ENCODE results near the gene IPO5.

The IPO5 gene

GRCh38 chr13:97953376-97953970 lies at the start of gene IPO5:
IPO5 (plus strand) TSS chr13:97953675; CDS start chr13:97976697, 23,022 bp downstream.
- in situ Hi-C loops (cut with MboI; ENCODE audit: low sequenced_read_pairs) = no loop called here
- no peak within 1 kb of the TSS for H3K4me3 ChIP-seq

GRCh38 chr13:97904059-97904458 lies 49.4 kb upstream of the IPO5 start:
- H3K4me1 ChIP-seq = no peaks in the 10 kb centered on the region
- no peak overlapping the region for H3K4me3 ChIP-seq
- no peaks in the 10 kb centered on the region for H3K9me3 ChIP-seq
- no peak for DNase-seq (ENCODE audit: low spot score in 2 of 2)
- no peaks in the 10 kb centered on the region for H3K36me3 ChIP-seq (replicated peaks)
- peaks cover 7% of the 10 kb centered on the region for H3K27me3 ChIP-seq (ENCODE audit: low read depth)
- in situ Hi-C loops (cut with MboI; ENCODE audit: low sequenced_read_pairs) = no loop called here

More at GRCh38 chr13:97953376-97953970, at the start of gene IPO5:
- Histone ChIP-seq H3K4me1 (peaks cover 15% of the 10 kb centered on the region), H3K36me3 (replicated peaks) (no peaks in the 10 kb centered on the region), H3K27me3 (ENCODE audit: low read depth) (no peaks in the 10 kb centered on the region), H3K9me3 (no peaks in the 10 kb centered on the region)
- no peak for DNase-seq (ENCODE audit: low spot score in 2 of 2)

- Histone ChIP-seq H3K9me3 (no peaks in the 10 kb centered on the region), H3K27me3 (ENCODE audit: low read depth) (peaks cover 7% of the 10 kb centered on the region), H3K4me1 (no peaks in the 10 kb centered on the region), H3K4me3 (no peak overlapping the region), H3K36me3 (replicated peaks) (no peaks in the 10 kb centered on the region)
- in situ Hi-C loops (cut with MboI; ENCODE audit: low sequenced_read_pairs) = no loop called here
- DNase-seq (ENCODE audit: low spot score in 2 of 2) = no peak
Measured at GRCh38 chr13:97905517-97905916, 48.0 kb upstream of the IPO5 start.

DNA sequence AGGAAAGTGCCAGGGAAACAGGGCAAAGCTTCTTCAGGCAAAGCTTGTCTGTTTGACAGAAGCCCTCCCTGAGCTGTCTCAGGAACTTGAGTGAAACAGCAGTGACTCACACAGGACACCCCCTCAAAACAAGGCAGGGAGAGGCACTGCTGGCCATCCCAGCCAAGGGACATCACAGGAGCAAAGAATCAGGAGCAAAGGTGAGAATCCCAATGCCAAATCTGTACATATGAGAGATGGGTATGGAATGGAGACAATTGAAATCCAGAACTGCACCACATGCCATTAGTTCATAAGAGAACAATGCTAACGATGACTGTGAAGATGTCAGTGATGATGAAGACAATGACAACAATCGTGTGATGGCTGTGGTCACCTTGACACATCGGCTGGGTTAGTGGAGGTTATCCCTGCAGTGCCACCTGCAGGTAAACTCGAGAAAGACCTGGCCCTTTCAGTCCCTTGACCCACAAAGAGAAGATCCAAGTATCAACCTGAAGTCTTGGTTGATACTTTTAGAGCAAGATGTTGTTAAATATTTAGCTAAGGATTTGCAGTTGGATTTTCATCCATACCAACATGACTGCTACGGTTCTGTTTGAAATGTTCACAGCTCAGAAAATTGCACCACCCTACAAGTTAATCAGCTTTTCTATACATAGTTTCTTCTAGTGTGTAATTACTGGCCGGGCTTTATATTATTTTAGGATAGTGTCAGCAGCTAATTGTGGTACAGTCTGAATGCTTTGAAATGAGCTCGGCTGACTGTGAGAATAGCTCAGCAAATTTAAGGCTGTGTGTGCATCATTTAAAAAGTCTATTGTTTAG lies 42.0 kb upstream of the IPO5 start:
- Histone ChIP-seq H3K4me1 (no peaks in the 10 kb centered on the region), H3K4me3 (no peak overlapping the region), H3K9me3 (peaks cover 3% of the 10 kb centered on the region; the same call in 1 of the 2 replicates), H3K36me3 (replicated peaks) (no peaks in the 10 kb centered on the region), H3K27me3 (ENCODE audit: low read depth) (peaks cover 1% of the 10 kb centered on the region; the same call in 1 of the 2 replicates)
- DNase-seq (ENCODE audit: low spot score in 2 of 2) = peak in 1 of 2 experiments; percentile 37
- in situ Hi-C loops (cut with MboI; ENCODE audit: low sequenced_read_pairs) = no loop called here

- no peaks in the 10 kb centered on the region for H3K27me3 ChIP-seq (ENCODE audit: low read depth)
- no peaks in the 10 kb centered on the region for H3K36me3 ChIP-seq (replicated peaks)
- DNase-seq (ENCODE audit: low spot score in 2 of 2) = no peak
- in situ Hi-C loops (cut with MboI; ENCODE audit: low sequenced_read_pairs) = no loop called here
- no peaks in the 10 kb centered on the region for H3K4me1 ChIP-seq
- no peak overlapping the region for H3K4me3 ChIP-seq
- H3K9me3 ChIP-seq = peaks cover 3% of the 10 kb centered on the region; the same call in 1 of the 2 replicates
Measured at GRCh38 chr13:97912139-97912535, 41.3 kb upstream of the IPO5 start.

- Histone ChIP-seq H3K4me3 (no peak overlapping the region), H3K27me3 (ENCODE audit: low read depth) (no peaks in the 10 kb centered on the region), H3K9me3 (peaks cover 3% of the 10 kb centered on the region; the same call in 1 of the 2 replicates), H3K4me1 (no peaks in the 10 kb centered on the region), H3K36me3 (replicated peaks) (no peaks in the 10 kb centered on the region)
- DNase-seq (ENCODE audit: low spot score in 2 of 2) = no peak
- in situ Hi-C loops (cut with MboI; ENCODE audit: low sequenced_read_pairs) = no loop called here
Measured at GRCh38 chr13:97913206-97913605, 40.3 kb upstream of the IPO5 start.

DNA sequence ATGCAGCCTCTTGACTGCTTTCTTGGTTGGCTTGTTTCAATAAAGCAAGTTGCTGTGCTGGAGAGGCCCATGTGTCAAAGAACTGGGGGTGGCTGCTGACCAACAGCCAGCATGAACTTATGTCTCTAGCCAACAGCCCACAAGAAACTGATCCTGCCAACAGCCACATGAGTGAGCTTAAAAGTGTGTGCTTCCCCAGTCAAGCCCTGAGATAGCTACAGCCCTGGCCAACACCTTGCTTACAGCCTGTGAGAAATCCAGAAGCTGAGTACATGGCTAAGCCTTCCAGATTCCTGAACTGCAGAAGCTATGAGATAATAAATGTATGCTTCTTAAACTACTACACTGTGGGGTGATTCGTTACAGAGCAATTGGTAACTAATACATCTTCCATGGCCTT lies 38.9 kb upstream of the IPO5 start:
- peaks cover 3% of the 10 kb centered on the region; the same call in 1 of the 2 replicates for H3K9me3 ChIP-seq
- no peaks in the 10 kb centered on the region for H3K4me1 ChIP-seq
- H3K36me3 ChIP-seq (replicated peaks) = no peaks in the 10 kb centered on the region
- no peak overlapping the region for H3K4me3 ChIP-seq
- DNase-seq (ENCODE audit: low spot score in 2 of 2) = no peak
- in situ Hi-C loops (cut with MboI; ENCODE audit: low sequenced_read_pairs) = no loop called here
- no peaks in the 10 kb centered on the region for H3K27me3 ChIP-seq (ENCODE audit: low read depth)

DNA sequence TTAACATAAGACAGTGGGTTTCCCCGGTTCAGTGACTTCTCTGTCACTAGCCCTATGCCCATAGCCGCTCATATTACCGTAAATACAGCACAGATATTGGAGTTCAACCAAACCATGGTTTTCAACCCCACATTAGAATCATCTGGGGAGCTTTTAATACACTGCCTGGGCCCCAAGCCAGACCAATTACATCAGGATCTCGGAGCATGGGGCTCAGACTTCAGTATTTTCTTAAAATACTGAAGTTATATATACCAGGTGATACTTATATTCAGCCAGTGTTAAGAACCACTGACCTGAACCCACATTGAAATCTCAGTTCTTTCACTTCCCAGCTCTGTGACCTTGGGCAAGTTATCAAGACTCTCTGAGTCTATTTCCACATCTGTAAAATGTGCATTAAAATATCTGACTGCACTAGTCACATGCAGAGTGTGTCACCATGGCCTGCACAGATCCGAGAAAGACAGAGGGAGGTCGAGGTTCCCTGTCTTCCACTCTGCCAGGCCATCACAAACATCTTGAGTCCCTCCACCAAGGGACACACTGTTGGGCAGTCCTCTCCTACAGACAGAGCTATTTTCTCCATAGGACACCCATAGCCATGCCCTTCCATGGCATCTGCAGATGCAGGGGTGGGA lies 32.2 kb upstream of the IPO5 start:
- H3K27me3 ChIP-seq (ENCODE audit: low read depth) = no peaks in the 10 kb centered on the region
- no peak overlapping the region for H3K4me3 ChIP-seq
- H3K4me1 ChIP-seq = no peaks in the 10 kb centered on the region
- DNase-seq (ENCODE audit: low spot score in 2 of 2) = no peak
- no peaks in the 10 kb centered on the region for H3K36me3 ChIP-seq (replicated peaks)
- peaks cover 2% of the 10 kb centered on the region; the same call in 1 of the 2 replicates for H3K9me3 ChIP-seq
- in situ Hi-C loops (cut with MboI; ENCODE audit: low sequenced_read_pairs) = no loop called here

GRCh38 chr13:97928301-97928700 lies 25.2 kb upstream of the IPO5 start:
- no peaks in the 10 kb centered on the region for H3K9me3 ChIP-seq
- in situ Hi-C loops (cut with MboI; ENCODE audit: low sequenced_read_pairs) = no loop called here
- H3K4me3 ChIP-seq = no peak overlapping the region
- H3K36me3 ChIP-seq (replicated peaks) = no peaks in the 10 kb centered on the region
- peaks cover 26% of the 10 kb centered on the region for H3K4me1 ChIP-seq
- no peaks in the 10 kb centered on the region for H3K27me3 ChIP-seq (ENCODE audit: low read depth)
- no peak for DNase-seq (ENCODE audit: low spot score in 2 of 2)

DNA sequence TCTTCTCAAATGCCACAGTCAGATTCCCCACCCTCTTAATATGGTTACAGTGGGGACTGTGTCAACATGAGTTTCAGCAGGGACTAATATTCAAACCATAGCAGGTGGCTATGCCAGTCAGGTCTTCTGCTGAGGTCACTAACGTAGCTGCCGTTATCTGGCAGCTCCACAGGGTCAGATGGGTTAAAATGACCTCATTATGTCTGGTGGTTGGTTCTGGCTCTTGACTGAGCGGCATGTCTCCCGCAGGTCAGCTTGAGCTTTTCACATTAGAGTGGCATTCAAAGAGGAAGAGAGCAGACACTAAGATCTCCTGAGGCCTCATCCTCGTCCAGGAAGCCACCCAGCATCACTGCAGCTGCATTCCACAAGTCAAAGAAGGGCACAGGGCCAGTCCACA lies 21.4 kb upstream of the IPO5 start:
- Histone ChIP-seq H3K4me3 (no peak overlapping the region), H3K9me3 (no peaks in the 10 kb centered on the region), H3K27me3 (ENCODE audit: low read depth) (no peaks in the 10 kb centered on the region), H3K4me1 (peaks cover 49% of the 10 kb centered on the region), H3K36me3 (replicated peaks) (no peaks in the 10 kb centered on the region)
- in situ Hi-C loops (cut with MboI; ENCODE audit: low sequenced_read_pairs) = no loop called here
- DNase-seq (ENCODE audit: low spot score in 2 of 2) = no peak

GRCh38 chr13:97932647-97933046 lies 20.8 kb upstream of the IPO5 start:
- in situ Hi-C loops (cut with MboI; ENCODE audit: low sequenced_read_pairs) = no loop called here

GRCh38 chr13:97933776-97934175 lies 19.7 kb upstream of the IPO5 start:
- Histone ChIP-seq H3K4me1 (peaks cover 47% of the 10 kb centered on the region), H3K27me3 (ENCODE audit: low read depth) (no peaks in the 10 kb centered on the region), H3K36me3 (replicated peaks) (no peaks in the 10 kb centered on the region), H3K9me3 (no peaks in the 10 kb centered on the region), H3K4me3 (no peak overlapping the region)
- DNase-seq (ENCODE audit: low spot score in 2 of 2) = no peak
- in situ Hi-C loops (cut with MboI; ENCODE audit: low sequenced_read_pairs) = no loop called here

More at GRCh38 chr13:97932647-97933046, 20.8 kb upstream of the IPO5 start:
- Histone ChIP-seq H3K9me3 (no peaks in the 10 kb centered on the region), H3K4me3 (no peak overlapping the region), H3K36me3 (replicated peaks) (no peaks in the 10 kb centered on the region), H3K4me1 (peaks cover 49% of the 10 kb centered on the region), H3K27me3 (ENCODE audit: low read depth) (no peaks in the 10 kb centered on the region)
- DNase-seq (ENCODE audit: low spot score in 2 of 2) = peak; percentile 43 to 45

- peak; percentile 60 to 77 for DNase-seq (ENCODE audit: low spot score in 2 of 2)
- H3K4me1 ChIP-seq = peaks cover 43% of the 10 kb centered on the region
- no peaks in the 10 kb centered on the region for H3K36me3 ChIP-seq (replicated peaks)
- H3K4me3 ChIP-seq = no peak overlapping the region
- no peaks in the 10 kb centered on the region for H3K9me3 ChIP-seq
- no peaks in the 10 kb centered on the region for H3K27me3 ChIP-seq (ENCODE audit: low read depth)
- in situ Hi-C loops (cut with MboI; ENCODE audit: low sequenced_read_pairs) = no loop called here
Measured at GRCh38 chr13:97934590-97934989, 18.9 kb upstream of the IPO5 start.

DNA sequence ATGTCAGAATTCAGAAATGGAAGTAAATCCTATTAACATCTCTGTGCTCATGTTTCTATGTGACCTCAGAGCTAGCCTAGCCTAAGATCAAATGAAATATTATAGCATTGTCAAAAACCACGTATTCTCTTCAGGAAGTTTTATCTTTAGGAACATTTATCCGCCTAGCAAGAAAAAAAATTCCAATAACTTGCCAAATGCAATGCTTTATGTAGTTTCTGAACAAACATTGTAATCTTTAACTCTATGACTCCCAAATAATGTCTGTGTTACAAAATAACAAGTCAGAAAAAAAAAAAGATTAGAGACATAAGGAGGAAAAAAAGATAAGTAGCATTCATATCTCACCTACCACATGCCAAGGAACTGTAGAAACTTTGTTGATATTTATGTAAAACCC lies 18.4 kb upstream of the IPO5 start:
- in situ Hi-C loops (cut with MboI; ENCODE audit: low sequenced_read_pairs) = no loop called here
- H3K4me3 ChIP-seq = no peak overlapping the region

More for the DNA sequence above, 18.4 kb upstream of the IPO5 start:
- DNase-seq (ENCODE audit: low spot score in 2 of 2) = no peak
- Histone ChIP-seq H3K36me3 (replicated peaks) (no peaks in the 10 kb centered on the region), H3K27me3 (ENCODE audit: low read depth) (no peaks in the 10 kb centered on the region), H3K9me3 (no peaks in the 10 kb centered on the region), H3K4me1 (peaks cover 48% of the 10 kb centered on the region)

Measured in HAP-1 (cell line).